Measurements from ENCODE around the gene UBE2QL1.

The UBE2QL1 gene

GRCh38 chr5:6503342-6503741 lies 54.7 kb downstream of the UBE2QL1 start:
- no peak for DNase-seq

GRCh38 chr5:6504677-6505415 lies 56.2 kb downstream of the UBE2QL1 start:
- DNase-seq: peak; percentile 66

- no peak for DNase-seq
These were observed 56.7 kb downstream of the UBE2QL1 start for GRCh38 chr5:6505416-6505755.

- no peak for DNase-seq
These were observed 57.3 kb downstream of the UBE2QL1 start for GRCh38 chr5:6505783-6506557.

- no peak for DNase-seq
These were observed 58.0 kb downstream of the UBE2QL1 start for GRCh38 chr5:6506611-6507010.

- DNase-seq: no peak
These were observed 60.3 kb downstream of the UBE2QL1 start for GRCh38 chr5:6508931-6509330.

GRCh38 chr5:6510132-6510531 lies 61.5 kb downstream of the UBE2QL1 start:
- no peak for DNase-seq

GRCh38 chr5:6510973-6511372 lies 62.3 kb downstream of the UBE2QL1 start:
- no peak for DNase-seq

GRCh38 chr5:6515812-6516211 lies 67.2 kb downstream of the UBE2QL1 start:
- peak; percentile 43 for DNase-seq

- DNase-seq: no peak
These were observed 68.2 kb downstream of the UBE2QL1 start for GRCh38 chr5:6516823-6517222.

- no peak for DNase-seq
These were observed 68.9 kb downstream of the UBE2QL1 start for GRCh38 chr5:6517510-6517909.

- DNase-seq: no peak
These were observed 69.8 kb downstream of the UBE2QL1 start for GRCh38 chr5:6518298-6519057.

- no peak for DNase-seq
These were observed 71.5 kb downstream of the UBE2QL1 start for GRCh38 chr5:6520201-6520600.

- no peak for DNase-seq
These were observed 73.7 kb downstream of the UBE2QL1 start for GRCh38 chr5:6522331-6522730.

GRCh38 chr5:6522923-6523322 lies 74.3 kb downstream of the UBE2QL1 start:
- no peak for DNase-seq

- no peak for DNase-seq
These were observed 76.8 kb downstream of the UBE2QL1 start for GRCh38 chr5:6525422-6525821.

GRCh38 chr5:6525910-6526309 lies 77.3 kb downstream of the UBE2QL1 start:
- DNase-seq: peak; percentile 45

- DNase-seq: peak; percentile 79
These were observed 79.2 kb downstream of the UBE2QL1 start for GRCh38 chr5:6527749-6528455.

- no peak for DNase-seq
These were observed 86.9 kb downstream of the UBE2QL1 start for GRCh38 chr5:6535594-6535993.

- no peak for DNase-seq
These were observed 90.4 kb downstream of the UBE2QL1 start for GRCh38 chr5:6539060-6539459.

- DNase-seq: no peak
These were observed 91.6 kb downstream of the UBE2QL1 start for GRCh38 chr5:6540111-6540827.

- DNase-seq: no peak
These were observed 92.8 kb downstream of the UBE2QL1 start for GRCh38 chr5:6541256-6542013.
